ENCODE data around the gene KAT6B.

The KAT6B gene

GRCh38 chr10:74977913-74978847, 151.8 kb downstream of the KAT6B start:
- in situ Hi-C loops (cut with MboI; ENCODE audit: low sequenced_read_pairs), result no loop called here

- in situ Hi-C loops (cut with MboI; ENCODE audit: low sequenced_read_pairs), result no loop called here
Measured at GRCh38 chr10:74981831-74982633, 155.6 kb downstream of the KAT6B start.

GRCh38 chr10:74982634-74982982, 156.2 kb downstream of the KAT6B start:
- in situ Hi-C loops (cut with MboI; ENCODE audit: low sequenced_read_pairs), result no loop called here

- in situ Hi-C loops (cut with MboI; ENCODE audit: low sequenced_read_pairs), result no loop called here
Measured at GRCh38 chr10:74983383-74983782, 157.0 kb downstream of the KAT6B start.

GRCh38 chr10:74987339-74988053, 161.1 kb downstream of the KAT6B start:
- in situ Hi-C loops (cut with MboI; ENCODE audit: low sequenced_read_pairs), result no loop called here

GRCh38 chr10:74988054-74988775, 161.8 kb downstream of the KAT6B start:
- in situ Hi-C loops (cut with MboI; ENCODE audit: low sequenced_read_pairs), result no loop called here

- in situ Hi-C loops (cut with MboI; ENCODE audit: low sequenced_read_pairs), result no loop called here
Measured at GRCh38 chr10:74988832-74989561, 162.6 kb downstream of the KAT6B start.

GRCh38 chr10:74991435-74991834, 165.0 kb downstream of the KAT6B start:
- in situ Hi-C loops (cut with MboI; ENCODE audit: low sequenced_read_pairs), result no loop called here

GRCh38 chr10:74992068-74992467, 165.7 kb downstream of the KAT6B start:
- in situ Hi-C loops (cut with MboI; ENCODE audit: low sequenced_read_pairs), result no loop called here

GRCh38 chr10:74993649-74994048, 167.2 kb downstream of the KAT6B start:
- in situ Hi-C loops (cut with MboI; ENCODE audit: low sequenced_read_pairs), result no loop called here

- in situ Hi-C loops (cut with MboI; ENCODE audit: low sequenced_read_pairs), result no loop called here
Measured at GRCh38 chr10:74994854-74995253, 168.5 kb downstream of the KAT6B start.

- in situ Hi-C loops (cut with MboI; ENCODE audit: low sequenced_read_pairs), result no loop called here
Measured at GRCh38 chr10:74995806-74996205, 169.4 kb downstream of the KAT6B start.

GRCh38 chr10:74997163-74997562, 170.8 kb downstream of the KAT6B start:
- in situ Hi-C loops (cut with MboI; ENCODE audit: low sequenced_read_pairs), result no loop called here

- in situ Hi-C loops (cut with MboI; ENCODE audit: low sequenced_read_pairs), result no loop called here
Measured at GRCh38 chr10:75000748-75001321, 174.4 kb downstream of the KAT6B start.

GRCh38 chr10:75001715-75002350, 175.4 kb downstream of the KAT6B start:
- in situ Hi-C loops (cut with MboI; ENCODE audit: low sequenced_read_pairs), result no loop called here

GRCh38 chr10:75002351-75002725, 175.9 kb downstream of the KAT6B start:
- in situ Hi-C loops (cut with MboI; ENCODE audit: low sequenced_read_pairs), result no loop called here

GRCh38 chr10:75002967-75003594, 176.7 kb downstream of the KAT6B start:
- in situ Hi-C loops (cut with MboI; ENCODE audit: low sequenced_read_pairs), result no loop called here

GRCh38 chr10:75003891-75004290, 177.5 kb downstream of the KAT6B start:
- in situ Hi-C loops (cut with MboI; ENCODE audit: low sequenced_read_pairs), result no loop called here

GRCh38 chr10:75007646-75008045, 181.2 kb downstream of the KAT6B start:
- in situ Hi-C loops (cut with MboI; ENCODE audit: low sequenced_read_pairs), result no loop called here
